GM18526 (cell line): ENCODE data around the gene KHNYN.

Source experiments
- POLR2A ChIP-seq: IDR thresholded peaks from 3 replicates; pipeline ENCODE4 v1.6.1; 2011; ENCODE audit not compliant: insufficient read length; ENCODE audit errors: extremely low read depth

KHNYN gene

DNA sequence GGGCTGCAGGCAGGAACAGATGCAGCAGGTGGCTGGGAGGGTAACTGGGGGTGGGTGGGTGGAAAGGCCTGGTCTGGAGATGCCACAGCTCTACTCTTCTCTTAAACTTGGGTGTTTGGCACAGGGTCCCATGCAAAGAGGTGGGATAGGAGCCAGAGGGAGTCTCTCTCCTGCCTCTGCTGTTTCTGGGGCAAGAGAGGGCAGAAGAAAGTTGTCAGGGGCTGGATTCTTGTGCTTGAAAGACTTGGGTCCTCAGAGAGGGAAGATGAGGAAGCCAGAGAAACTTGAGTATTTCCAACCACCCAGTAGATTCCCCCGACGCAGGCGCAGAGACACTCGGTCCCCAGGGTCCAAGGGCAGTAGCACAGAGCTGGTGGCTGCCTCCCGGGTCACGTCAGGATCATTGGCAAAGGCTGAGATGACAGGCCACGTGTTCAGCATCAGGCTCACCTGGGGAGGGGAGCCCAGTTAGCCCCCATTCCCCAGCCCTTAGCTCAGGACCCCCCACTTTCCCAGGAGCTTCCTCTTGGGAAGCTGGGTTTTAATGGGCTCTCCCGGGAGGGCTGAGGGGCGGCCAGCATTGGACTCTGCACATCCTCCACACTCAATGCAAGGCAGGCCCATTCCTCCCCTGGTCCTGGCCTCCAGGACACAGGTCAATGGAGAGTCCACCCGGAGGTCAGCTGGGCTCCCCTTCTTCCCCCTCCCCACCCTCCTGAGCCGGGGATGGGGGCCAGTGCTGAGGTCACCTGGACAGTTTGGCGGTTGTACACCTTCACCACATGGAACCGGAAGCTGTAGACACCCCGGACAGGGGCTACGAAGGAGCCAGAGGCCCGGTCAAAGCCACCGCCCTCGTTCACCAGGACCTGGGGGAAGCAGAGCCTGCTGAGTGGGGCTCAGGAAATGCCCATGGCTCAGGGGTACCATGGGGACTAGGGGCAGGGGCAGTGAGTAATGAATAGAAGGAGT is 1.9 kb upstream of the KHNYN start:
- TF ChIP-seq POLR2A, result no peak

DNA sequence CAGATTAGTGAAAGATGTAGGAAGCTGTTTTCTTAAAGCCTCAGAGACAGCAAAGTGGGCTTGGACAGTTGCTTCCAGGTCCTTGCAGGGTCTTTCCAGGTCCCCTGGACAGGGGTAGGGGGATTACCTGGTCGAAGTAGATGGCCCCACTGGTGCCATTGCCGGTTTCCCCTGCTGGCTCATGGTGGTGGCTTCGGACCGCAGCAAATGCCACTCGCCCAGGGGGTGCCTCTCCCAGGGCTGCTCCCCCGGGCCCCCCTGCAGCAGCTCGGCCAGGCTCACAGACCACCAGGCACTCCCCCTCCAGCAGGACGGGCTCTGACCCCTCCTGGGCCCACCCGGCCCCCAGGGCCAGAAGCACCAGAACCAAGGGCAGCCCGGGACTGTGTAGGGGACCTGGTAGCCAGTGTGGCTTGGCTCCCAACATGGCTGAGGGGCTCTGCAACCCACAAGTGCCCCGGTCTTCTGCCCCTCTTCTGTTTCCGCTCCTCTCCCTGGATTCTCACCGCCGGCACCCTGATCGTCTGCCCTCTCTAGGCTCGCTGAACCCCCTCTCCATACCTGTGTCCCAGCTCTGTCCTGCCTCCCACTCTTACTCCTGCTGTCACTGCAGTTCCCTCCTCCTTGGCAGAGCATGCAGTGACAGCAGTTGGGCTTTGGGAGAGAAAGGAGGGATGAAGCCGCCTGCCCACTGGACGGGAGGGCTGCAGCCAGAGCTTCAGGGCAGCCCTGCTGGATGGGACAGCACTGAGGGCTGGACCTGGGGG is 943 bp upstream of the KHNYN start:
- no peak for TF ChIP-seq POLR2A

DNA sequence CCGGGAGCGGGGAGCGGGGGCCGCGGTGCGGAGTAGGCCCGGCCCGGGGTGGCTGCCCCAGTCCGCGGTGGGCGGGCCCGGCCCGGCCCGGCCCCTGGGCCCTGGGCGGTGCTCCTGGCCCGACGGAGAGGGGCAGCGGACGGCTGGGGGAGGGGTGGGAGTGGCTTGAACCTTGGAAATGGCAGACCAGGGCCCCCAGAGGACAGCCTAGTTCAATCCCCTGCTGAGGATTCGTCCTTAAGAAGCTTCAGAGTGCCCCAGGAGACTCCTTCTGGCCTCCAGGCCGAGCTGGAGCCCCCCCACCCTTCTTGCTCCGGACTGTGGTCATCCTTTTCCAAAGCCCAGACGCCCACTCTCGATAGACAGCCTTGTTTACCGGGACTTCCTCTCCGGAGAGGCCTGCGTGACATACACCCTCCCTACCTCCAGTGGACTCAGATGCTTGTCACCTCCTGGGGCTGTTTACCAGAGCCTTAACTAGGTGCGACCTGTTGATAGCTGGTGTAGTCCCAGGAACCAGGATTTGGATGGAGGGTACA is 458 bp downstream of the KHNYN start:
- no peak for TF ChIP-seq POLR2A

DNA sequence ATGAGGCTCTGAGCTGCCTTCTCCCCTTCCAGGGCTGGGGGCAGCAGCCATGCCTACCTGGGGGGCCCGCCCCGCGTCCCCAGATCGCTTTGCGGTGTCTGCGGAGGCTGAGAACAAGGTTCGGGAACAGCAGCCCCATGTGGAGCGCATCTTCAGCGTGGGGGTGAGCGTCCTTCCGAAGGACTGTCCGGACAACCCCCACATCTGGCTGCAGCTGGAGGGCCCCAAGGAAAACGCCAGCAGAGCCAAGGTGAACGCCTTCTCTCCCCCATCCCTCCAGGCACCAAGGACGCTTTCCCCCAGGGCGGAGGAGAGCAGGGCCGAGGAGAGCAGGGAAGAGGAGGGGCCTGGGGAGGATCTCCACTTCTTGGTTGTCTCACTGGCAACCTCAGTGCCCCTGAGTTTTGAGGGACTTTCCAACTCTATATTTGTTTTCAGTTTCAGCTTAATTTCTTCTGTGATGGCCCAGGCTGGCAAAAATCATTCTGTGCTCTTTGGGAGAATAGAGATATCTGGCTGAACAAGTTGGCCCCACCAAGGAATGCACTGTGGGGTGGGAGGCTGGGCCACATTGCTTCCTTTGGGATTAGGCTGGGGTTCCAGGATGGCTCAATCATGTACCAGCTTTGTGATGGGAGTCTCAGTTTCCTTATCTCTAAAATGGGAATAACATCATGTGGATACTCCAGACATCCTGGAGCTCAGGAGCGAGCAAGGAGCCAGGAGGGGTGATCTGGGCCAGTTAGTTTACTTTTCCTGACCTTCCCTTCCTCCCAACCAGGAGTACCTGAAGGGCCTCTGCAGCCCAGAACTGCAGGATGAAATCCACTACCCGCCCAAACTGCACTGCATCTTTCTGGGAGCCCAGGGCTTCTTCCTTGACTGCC is 1.2 kb downstream of the KHNYN start:
- peak; percentile 48 for TF ChIP-seq POLR2A

DNA sequence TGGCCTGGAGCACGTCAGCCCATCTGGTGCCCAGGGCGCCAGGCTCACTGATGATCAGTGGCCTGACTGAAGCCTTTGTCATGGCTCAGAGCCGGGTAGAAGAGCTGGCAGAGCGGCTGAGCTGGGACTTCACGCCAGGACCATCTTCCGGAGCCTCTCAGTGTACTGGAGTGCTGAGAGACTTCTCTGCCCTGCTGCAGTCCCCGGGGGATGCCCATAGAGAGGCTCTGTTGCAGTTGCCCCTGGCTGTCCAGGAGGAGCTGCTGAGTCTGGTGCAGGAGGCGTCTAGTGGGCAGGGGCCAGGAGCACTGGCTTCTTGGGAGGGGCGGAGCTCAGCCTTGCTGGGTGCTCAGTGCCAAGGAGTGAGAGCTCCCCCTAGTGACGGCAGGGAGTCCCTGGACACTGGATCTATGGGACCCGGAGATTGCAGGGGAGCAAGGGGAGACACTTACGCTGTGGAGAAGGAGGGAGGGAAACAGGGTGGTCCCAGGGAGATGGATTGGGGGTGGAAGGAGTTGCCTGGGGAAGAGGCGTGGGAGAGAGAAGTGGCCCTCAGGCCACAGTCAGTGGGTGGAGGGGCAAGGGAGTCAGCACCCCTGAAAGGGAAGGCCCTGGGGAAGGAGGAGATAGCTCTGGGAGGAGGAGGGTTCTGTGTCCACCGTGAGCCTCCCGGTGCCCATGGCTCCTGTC is 2.0 kb downstream of the KHNYN start:
- peak; percentile 29 for TF ChIP-seq POLR2A

DNA sequence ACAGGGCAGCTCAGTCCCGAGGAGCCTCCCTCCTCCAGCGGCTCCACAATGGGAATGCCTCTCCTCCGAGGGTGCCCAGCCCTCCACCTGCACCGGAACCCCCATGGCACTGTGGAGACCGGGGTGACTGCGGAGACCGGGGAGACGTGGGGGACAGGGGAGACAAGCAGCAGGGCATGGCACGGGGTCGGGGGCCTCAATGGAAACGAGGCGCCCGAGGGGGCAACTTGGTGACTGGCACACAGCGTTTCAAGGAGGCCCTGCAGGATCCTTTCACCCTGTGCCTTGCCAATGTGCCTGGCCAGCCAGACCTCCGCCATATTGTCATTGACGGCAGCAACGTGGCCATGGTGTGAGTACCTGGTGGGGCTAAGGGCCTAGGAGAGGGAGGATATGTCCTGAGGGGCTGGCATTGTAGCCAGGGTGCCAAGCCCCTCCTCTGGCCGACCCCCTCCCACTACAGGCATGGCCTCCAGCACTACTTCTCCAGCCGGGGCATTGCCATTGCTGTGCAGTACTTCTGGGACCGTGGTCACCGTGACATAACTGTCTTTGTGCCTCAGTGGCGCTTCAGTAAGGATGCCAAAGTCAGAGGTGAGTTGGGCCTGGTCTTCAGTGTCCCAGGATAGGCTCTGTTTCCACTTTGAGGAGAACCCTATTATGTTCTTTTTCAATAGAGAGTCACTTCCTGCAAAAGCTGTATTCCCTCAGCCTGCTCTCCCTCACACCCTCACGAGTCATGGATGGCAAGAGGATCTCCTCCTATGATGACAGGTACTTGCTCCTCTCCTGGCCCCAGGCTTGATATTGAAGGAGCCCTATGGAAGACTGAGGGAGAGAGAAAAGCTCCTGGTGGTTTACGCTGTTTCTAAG is 2.7 kb downstream of the KHNYN start:
- no peak for TF ChIP-seq POLR2A

DNA sequence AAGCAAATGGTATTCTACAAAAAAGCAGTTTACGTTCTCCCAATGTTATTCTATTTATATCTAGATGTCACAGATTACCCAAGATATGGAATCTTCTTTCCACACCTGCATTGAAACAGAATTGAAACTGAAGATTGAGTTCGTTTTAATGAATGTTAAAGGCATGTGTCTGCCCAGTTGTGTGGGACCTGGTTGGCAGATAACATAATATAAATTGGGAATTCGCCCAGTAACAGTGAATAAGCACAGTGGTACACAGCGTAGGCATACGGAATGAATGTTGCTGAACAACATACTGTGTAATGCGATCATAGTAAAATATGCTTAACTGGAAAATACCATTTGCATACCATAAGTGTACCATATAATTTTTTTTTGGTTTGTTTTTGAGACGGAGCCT is 4.3 kb downstream of the KHNYN start:
- TF ChIP-seq POLR2A, result no peak

DNA sequence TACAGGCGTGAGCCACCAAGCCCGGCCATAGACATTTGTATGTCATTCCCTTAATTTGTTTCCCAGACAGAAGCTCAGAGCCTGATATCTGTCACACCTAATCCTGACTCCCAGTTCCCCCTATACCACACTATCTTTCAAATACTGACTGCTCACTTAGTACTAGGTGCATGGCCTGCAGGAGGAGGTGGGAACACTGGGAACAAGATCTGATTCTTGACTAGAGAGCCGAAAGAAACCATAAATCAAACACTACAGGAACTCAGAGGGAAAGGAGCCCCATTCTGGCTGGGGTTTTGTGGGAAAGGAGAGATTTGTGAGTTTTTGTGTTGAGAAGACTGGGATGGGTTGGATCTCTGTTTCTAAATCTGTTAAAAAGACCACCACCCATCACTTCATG is 4.9 kb downstream of the KHNYN start:
- no peak for TF ChIP-seq POLR2A

DNA sequence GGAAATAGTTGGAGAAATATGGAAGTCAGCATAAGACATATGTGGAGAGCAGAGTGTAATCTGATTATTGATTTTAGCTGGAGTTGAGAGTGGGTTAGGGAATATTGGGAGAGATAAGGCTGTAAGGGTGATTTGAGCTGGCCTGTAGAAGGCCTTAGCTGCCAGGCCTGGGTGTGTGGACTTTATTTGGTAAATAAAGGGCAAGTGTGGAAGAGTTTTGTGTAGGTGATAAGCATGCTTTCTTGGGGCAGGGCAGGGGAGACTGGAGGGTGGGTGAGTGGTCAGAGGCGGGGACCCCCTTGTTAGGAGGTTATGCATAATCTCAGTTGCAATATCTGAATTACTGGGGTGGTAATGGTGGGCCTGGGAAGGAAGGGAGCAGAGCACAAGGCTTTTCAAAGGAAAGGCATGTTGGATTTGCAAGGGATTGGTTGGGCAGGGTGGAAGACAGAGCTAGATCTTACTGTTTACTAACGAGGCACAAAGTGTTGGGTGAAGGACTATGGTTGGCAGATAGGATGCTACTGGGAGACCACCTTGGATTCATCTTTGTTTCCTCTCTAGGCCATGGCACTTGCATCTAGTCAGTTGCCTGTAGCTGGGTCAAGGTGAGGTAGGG is 5.5 kb downstream of the KHNYN start:
- TF ChIP-seq POLR2A, result no peak

DNA sequence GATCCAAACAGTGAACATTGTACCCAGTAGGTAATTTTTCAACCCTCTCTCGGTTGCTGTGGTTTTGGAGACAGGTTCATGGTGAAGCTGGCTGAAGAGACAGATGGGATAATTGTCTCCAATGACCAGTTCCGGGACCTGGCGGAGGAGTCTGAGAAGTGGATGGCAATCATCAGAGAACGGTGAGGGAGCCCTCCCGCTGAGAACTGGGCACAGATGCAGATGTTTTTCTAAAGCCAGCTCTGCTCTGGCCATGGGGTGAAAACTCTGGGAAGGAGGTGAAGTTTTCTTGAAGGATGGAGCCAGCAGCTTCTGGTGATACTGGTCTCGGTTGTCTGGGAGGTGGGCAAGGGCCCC is 6.2 kb downstream of the KHNYN start:
- TF ChIP-seq POLR2A, result no peak

DNA sequence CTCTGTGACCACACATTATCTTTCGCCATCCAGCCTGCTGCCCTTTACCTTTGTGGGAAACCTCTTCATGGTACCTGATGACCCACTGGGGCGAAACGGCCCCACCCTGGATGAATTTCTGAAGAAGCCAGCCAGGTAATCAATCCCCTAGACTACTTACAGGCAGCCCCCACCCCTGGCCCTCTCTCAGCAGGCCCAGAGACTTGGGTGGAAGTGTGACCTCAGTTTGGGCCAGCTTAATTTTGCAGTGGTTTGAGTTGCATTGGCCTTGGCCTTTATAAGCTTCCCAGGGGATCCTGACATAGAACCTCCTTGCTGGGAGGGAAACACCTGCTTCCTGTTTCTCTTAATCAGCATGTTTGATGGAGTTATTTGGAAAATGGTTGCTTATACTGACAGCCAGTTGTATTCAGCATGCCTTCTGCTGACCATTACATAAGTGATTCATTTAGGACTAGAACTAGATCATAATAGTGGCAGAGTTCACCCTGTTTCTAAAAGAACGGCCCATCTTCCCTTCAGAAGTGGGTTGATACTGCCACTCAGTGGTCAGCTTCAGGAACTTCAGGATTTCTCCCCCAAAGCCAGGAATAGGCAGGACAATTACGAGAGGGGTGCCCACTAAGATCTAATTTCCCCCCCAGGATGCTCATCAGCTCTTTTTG is 6.7 kb downstream of the KHNYN start:
- peak; percentile 11 for TF ChIP-seq POLR2A

DNA sequence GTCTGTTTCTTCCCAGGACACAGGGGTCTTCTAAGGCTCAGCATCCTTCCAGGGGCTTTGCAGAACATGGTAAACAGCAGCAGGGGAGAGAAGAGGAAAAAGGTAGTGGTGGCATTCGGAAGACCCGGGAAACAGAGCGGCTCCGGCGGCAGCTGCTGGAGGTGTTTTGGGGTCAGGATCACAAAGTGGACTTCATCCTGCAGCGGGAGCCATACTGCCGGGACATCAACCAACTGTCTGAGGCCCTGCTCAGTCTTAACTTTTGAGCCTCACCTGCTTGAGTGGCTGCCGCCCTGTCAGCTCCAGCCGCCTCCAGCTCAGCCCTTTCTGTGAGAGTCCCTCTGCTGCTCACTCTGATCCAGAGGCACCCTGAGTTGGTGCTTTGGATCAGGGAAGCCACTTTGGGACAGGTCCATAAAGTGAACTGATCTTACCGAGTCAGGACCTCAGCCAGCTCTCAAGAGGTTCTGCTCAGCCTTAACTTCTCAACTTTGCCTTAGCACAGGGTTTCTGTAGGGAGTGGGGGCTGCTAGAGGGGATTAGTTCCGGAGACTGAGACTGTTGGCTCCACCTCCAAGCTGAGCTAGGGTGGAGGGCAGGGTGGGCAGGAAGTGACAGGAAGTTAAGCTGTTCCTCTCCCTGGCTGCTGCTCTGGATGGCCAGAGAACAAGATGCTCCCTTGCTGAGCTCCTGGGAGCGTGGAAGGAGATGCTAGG is 7.4 kb downstream of the KHNYN start:
- TF ChIP-seq POLR2A, result no peak
